Thyroid gland (tissue), 4 donors: ENCODE measurements around the gene CMTM1.

Experiments
- CTCF ChIP-seq, 6 experiments: fragments of 200-600 bp in 3 of 6; fragments of 450-650 bp in 3 of 6; sonication (generic) in 3 of 6; IDR thresholded peaks; one replicate each; pipeline ENCODE4 v1.5.1; 2016 to 2019; ENCODE audit warnings: antibody characterized with exemption in 6 of 6, mild to moderate bottlenecking in 2 of 6, inconsistent platforms in 1 of 6, moderate library complexity in 1 of 6
- POLR2A ChIP-seq, 2 donors: fragments of 450-650 bp; IDR thresholded peaks; one replicate each; pipeline ENCODE4 v1.6.1; 2017; ENCODE audit warnings: antibody characterized with exemption in 2 of 2, mild to moderate bottlenecking in 2 of 2, moderate library complexity in 1 of 2

GRCh38 chr16:66541388-66542355 lies 24.6 kb upstream of the CMTM1 start:
- TF ChIP-seq POLR2A (IDR thresholded peaks at IDR 0.05) (no peak), CTCF (IDR thresholded peaks at IDR 0.05) (no peak)
